IMR-90 (cell line): ENCODE measurements around the gene MYH11. TPM values are rescaled to one million over a fixed set of nuclear protein-coding genes. Genes with fewer than 3 reads are reported as not detected.
A peak's percentile ranks its signal among the peaks of the same experiment; 100 is the strongest.

Experiments
- ATAC-seq: fragments of 200-7000 bp; cut with Tn5 transposase; 2 replicates; pipeline ENCODE4 v1.9.1; 2020; ENCODE audit warnings: low read depth, mild to moderate bottlenecking, moderate library complexity
- BruUV-seq: library from RNA; stranded (reverse); fragments of 400-500 nt; replicated peaks from 2 replicates; lab custom pipeline; 2021; lab: Mats Ljungman, UMichigan
- CTCF ChIA-PET: fragments of 300-600 bp; formaldehyde crosslinking; extraction: SDS; loops from one replicate; lab custom pipeline; 2021; ENCODE audit warnings: antibody characterized with exemption; lab: Yijun Ruan, JAX
- POLR2A ChIA-PET: fragments of 300-600 bp; sonication (Branson Sonifier 250); formaldehyde crosslinking; loops from one replicate; lab custom pipeline; 2022; ENCODE audit warnings: antibody characterized with exemption; ENCODE audit not compliant: unreplicated experiment; lab: Charles Lee
- DNase-seq: peaks from one replicate; pipeline ENCODE4 v3.0.0; 2013
- H2AFZ ChIP-seq: replicated peaks from 2 replicates; pipeline ENCODE3; 2013; ENCODE audit warnings: low read length, mild to moderate bottlenecking; ENCODE audit not compliant: poor library complexity
- H2AK5ac ChIP-seq: 2 replicates; pipeline ENCODE4 v1.6.1; 2013; ENCODE audit warnings: low read depth, low read length, inconsistent platforms
- H2AK9ac ChIP-seq: replicated peaks from 2 replicates; pipeline ENCODE3; 2013; ENCODE audit warnings: mild to moderate bottlenecking, low read depth, low read length, moderate library complexity; ENCODE audit not compliant: poor library complexity
- H2BK120ac ChIP-seq: 2 replicates; pipeline ENCODE4 v1.6.1; 2013; ENCODE audit warnings: low read depth, low read length, inconsistent platforms
- H2BK15ac ChIP-seq: 3 replicates; pipeline ENCODE4 v1.6.1; 2013; ENCODE audit warnings: low read depth, low read length, inconsistent platforms
- H2BK20ac ChIP-seq: 2 replicates; pipeline ENCODE4 v1.6.1; 2013; ENCODE audit warnings: low read depth, mild to moderate bottlenecking, inconsistent platforms, low read length, moderate library complexity
- H2BK5ac ChIP-seq: 2 replicates; pipeline ENCODE4 v1.6.1; 2013; ENCODE audit warnings: mild to moderate bottlenecking, low read depth, low read length, inconsistent platforms; ENCODE audit not compliant: poor library complexity, severe bottlenecking
- H3K14ac ChIP-seq: replicated peaks from 2 replicates; pipeline ENCODE4 v1.6.1; 2013; ENCODE audit warnings: low read depth, low read length, inconsistent platforms
- H3K18ac ChIP-seq: 2 replicates; pipeline ENCODE4 v1.6.1; 2013; ENCODE audit warnings: low read depth, low read length, control low read depth
- H3K23ac ChIP-seq: 2 replicates; pipeline ENCODE4 v1.6.1; 2013; ENCODE audit warnings: low read depth, low read length, inconsistent platforms
- H3K27ac ChIP-seq: 2 replicates; pipeline ENCODE4 v1.5.1; 2013; ENCODE audit warnings: mild to moderate bottlenecking, control low read depth, low read length; ENCODE audit not compliant: insufficient read depth
- H3K27me3 ChIP-seq: 2 replicates; pipeline ENCODE4 v1.6.1; 2013; ENCODE audit warnings: low read length; ENCODE audit not compliant: control insufficient read depth, insufficient read depth
- H3K36me3 ChIP-seq: 2 replicates; pipeline ENCODE4 v1.6.1; 2013; ENCODE audit warnings: low read length, mixed read lengths; ENCODE audit not compliant: control insufficient read depth, insufficient read depth
- H3K4ac ChIP-seq: 2 replicates; pipeline ENCODE4 v1.6.1; 2013; ENCODE audit warnings: low read depth, low read length, inconsistent platforms
- H3K4me1 ChIP-seq: 2 replicates; pipeline ENCODE4 v1.6.1; 2013; ENCODE audit warnings: low read length, mixed read lengths; ENCODE audit not compliant: control insufficient read depth, insufficient read depth
- H3K4me2 ChIP-seq: 2 replicates; pipeline ENCODE4 v1.6.1; 2013; ENCODE audit warnings: low read depth, mild to moderate bottlenecking, control low read depth, low read length, moderate library complexity
- H3K4me3 ChIP-seq: 2 replicates; pipeline ENCODE4 v1.5.1; 2013; ENCODE audit warnings: low read depth, mild to moderate bottlenecking, control low read depth, low read length, moderate library complexity; ENCODE audit not compliant: insufficient read depth
- H3K56ac ChIP-seq: 2 replicates; pipeline ENCODE4 v1.6.1; 2013; ENCODE audit warnings: low read length, inconsistent platforms; ENCODE audit not compliant: insufficient read depth; ENCODE audit errors: extremely low read depth
- H3K79me1 ChIP-seq, 2 experiments: 2 replicates each; pipeline ENCODE4 v1.6.1; 2013; ENCODE audit warnings: low read length in 2 of 2, inconsistent platforms in 1 of 2, low read depth in 1 of 2
- H3K9ac ChIP-seq: 2 replicates; pipeline ENCODE4 v1.6.1; 2013; ENCODE audit warnings: low read depth, low read length, control low read depth
- H3K9me1 ChIP-seq: 2 replicates; pipeline ENCODE4 v1.6.1; 2013; ENCODE audit warnings: low read length, inconsistent platforms; ENCODE audit not compliant: insufficient read depth
- H3K9me3 ChIP-seq: 2 replicates; pipeline ENCODE4 v1.6.1; 2013; ENCODE audit warnings: low read length; ENCODE audit not compliant: control insufficient read depth, insufficient read depth
- H4K20me1 ChIP-seq: 2 replicates; pipeline ENCODE4 v1.6.1; 2013; ENCODE audit warnings: low read length, inconsistent platforms; ENCODE audit not compliant: insufficient read depth
- H4K5ac ChIP-seq: 2 replicates; pipeline ENCODE4 v1.6.1; 2013; ENCODE audit warnings: mild to moderate bottlenecking, low read depth, low read length, control low read depth
- H4K8ac ChIP-seq, 2 experiments: 2 replicates each; pipeline ENCODE4 v1.6.1; 2013; ENCODE audit warnings: low read depth in 2 of 2, low read length in 2 of 2, control low read depth in 1 of 2, inconsistent platforms in 1 of 2
- H4K91ac ChIP-seq: 2 replicates; pipeline ENCODE4 v1.6.1; 2013; ENCODE audit warnings: low read depth, low read length, inconsistent platforms; ENCODE audit not compliant: insufficient read depth
- BHLHE40 ChIP-seq: fragments of 150-350 bp; IDR thresholded peaks from 2 replicates; pipeline ENCODE4 v1.6.1; 2016; ENCODE audit warnings: mild to moderate bottlenecking, low read depth, low read length
- CEBPB ChIP-seq: IDR thresholded peaks from 2 replicates; pipeline ENCODE4 v1.6.1; 2012; ENCODE audit warnings: low read depth, low read length, improper control_type of control experiment
- CHD1 ChIP-seq: IDR thresholded peaks from 2 replicates; pipeline ENCODE4 v1.6.1; 2012; ENCODE audit warnings: low read depth, low read length, improper control_type of control experiment
- ELK1 ChIP-seq: fragments of 150-350 bp; IDR thresholded peaks from 2 replicates; pipeline ENCODE4 v1.6.1; 2016; ENCODE audit warnings: low read depth, mild to moderate bottlenecking, low read length, moderate library complexity, borderline replicate concordance
- FOS ChIP-seq: fragments of 150-350 bp; IDR thresholded peaks from 2 replicates; pipeline ENCODE4 v1.6.1; 2016; ENCODE audit warnings: low read depth, low read length
- MAFK ChIP-seq: IDR thresholded peaks from 2 replicates; pipeline ENCODE4 v1.6.1; 2012; ENCODE audit warnings: low read depth, low read length, improper control_type of control experiment
- MAZ ChIP-seq: IDR thresholded peaks from 2 replicates; pipeline ENCODE4 v1.6.1; 2012; ENCODE audit warnings: low read depth, mild to moderate bottlenecking, low read length, improper control_type of control experiment, moderate library complexity, borderline replicate concordance
- MXI1 ChIP-seq: IDR thresholded peaks from 2 replicates; pipeline ENCODE4 v1.6.1; 2012; ENCODE audit warnings: low read depth, mild to moderate bottlenecking, low read length, moderate library complexity, borderline replicate concordance
- POLR2A ChIP-seq: IDR thresholded peaks from 2 replicates; pipeline ENCODE4 v1.6.1; 2012; ENCODE audit warnings: mild to moderate bottlenecking, low read depth, low read length
- RAD21 ChIP-seq: IDR thresholded peaks from 2 replicates; pipeline ENCODE4 v1.6.1; 2012; ENCODE audit warnings: low read length, improper control_type of control experiment
- RCOR1 ChIP-seq: IDR thresholded peaks from 2 replicates; pipeline ENCODE4 v1.6.1; 2012; ENCODE audit warnings: mild to moderate bottlenecking, low read length, improper control_type of control experiment; ENCODE audit not compliant: insufficient replicate concordance
- RFX5 ChIP-seq: IDR thresholded peaks from 2 replicates; pipeline ENCODE4 v1.8.0; 2012; ENCODE audit warnings: low read depth, mild to moderate bottlenecking, low read length, moderate library complexity
- SMC3 ChIP-seq: fragments of 150-350 bp; IDR thresholded peaks from 2 replicates; pipeline ENCODE4 v1.6.1; 2016; ENCODE audit warnings: low read depth, mild to moderate bottlenecking, antibody characterized with exemption, low read length, moderate library complexity
- USF2 ChIP-seq: fragments of 150-350 bp; IDR thresholded peaks from 2 replicates; pipeline ENCODE4 v1.6.1; 2017; ENCODE audit warnings: mild to moderate bottlenecking, antibody characterized with exemption, low read length, low read depth
- WGBS, 2 experiments: methylation state at CpG; one replicate each; pipeline versions ENCODE4 v1.1.5 to v1.1.7; 2013; ENCODE audit warnings: missing lambda C conversion rate in 2 of 2; ENCODE audit not compliant: insufficient read length in 1 of 2; ENCODE audit errors: extremely low coverage in 2 of 2; 5-methylcytosine and 5-hydroxymethylcytosine counted together
- dilution Hi-C: fragments of 300-500 bp; cut with HindIII; formaldehyde crosslinking; loops from one replicate; pipeline ENCODE4 v1.14.3; 2018; ENCODE audit warnings: low sequenced_read_pairs; ENCODE audit not compliant: unreplicated experiment
- in situ Hi-C: fragments of 300-500 bp; cut with MboI; formaldehyde crosslinking; loops from 3 replicates; pipeline ENCODE4 v1.14.3; 2019; ENCODE audit warnings: low sequenced_read_pairs, inconsistent platforms, mixed read lengths
- intact Hi-C: fragments of 100-400 bp; cut with micrococcal nuclease; formaldehyde crosslinking; loops from 2 replicates; pipeline ENCODE4 v1.10.0; 2022
- polyA plus RNA-seq, 3 experiments: library from polyadenylated mRNA; depleted of rRNA; stranded (reverse); fragments of >200 nt; gene quantifications; 2 replicates each; pipeline ENCODE4 v1.2.3, GENCODE V29; 2012; ENCODE audit warnings: low replicate concordance in 1 of 3
- total RNA-seq: library from RNA; depleted of rRNA; stranded (reverse); fragments of >200 nt; gene quantifications from 2 replicates; pipeline ENCODE4 v1.2.3, GENCODE V29; 2012
- TF ChIP-seq, protein P1 (sequence below): conservative IDR thresholded peaks from 2 replicates; pipeline ENCODE4 v1.5.1; 2012; ENCODE audit warnings: mild to moderate bottlenecking, low read depth, low read length, improper control_type of control experiment

MYH11 gene
- total and polyA plus RNA-seq, 2 of the 4 experiments (the other 2 are of a cell fraction) = under 0.01 to 0.12 TPM

- H2BK20ac ChIP-seq = peak overlapping the region; percentile 67; the same call in 1 of the 2 replicates
- H4K8ac ChIP-seq = peak overlapping the region; percentile 47 to 65; a peak in 2 of 4 replicates
- peaks cover 7% of the 10 kb centered on the region for H3K4me1 ChIP-seq
- H3K4me2 ChIP-seq = no peak overlapping the region
- no peak overlapping the region for H2AFZ ChIP-seq
- H2BK5ac ChIP-seq = no peak overlapping the region
- H4K5ac ChIP-seq = no peak overlapping the region
- POLR2A ChIA-PET = no interaction called here
- peaks cover 21% of the 10 kb centered on the region for H3K9me1 ChIP-seq
- peak overlapping the region; percentile 1; the same call in 1 of the 3 replicates for H2BK15ac ChIP-seq
- DNase-seq = peak; percentile 89
- peak overlapping the region; percentile 71; the same call in 1 of the 2 replicates for H3K4ac ChIP-seq
- peak overlapping the region; percentile 25; the same call in 1 of the 2 replicates for H2AK5ac ChIP-seq
- H3K79me1 ChIP-seq = peaks cover 0 to 11% of the 10 kb centered on the region in 2 experiments; a peak in 1 of 4 replicates
- intact Hi-C loops = no loop called here
- no peak overlapping the region for H3K9ac ChIP-seq
- WGBS, 2 experiments = 40% methylated on average over 1 of the region's 9 CpGs; no CpG with 5 or more reads in 1 of the 2 experiments
- H3K18ac ChIP-seq = peak overlapping the region; percentile 35; the same call in 1 of the 2 replicates
- H3K23ac ChIP-seq = 0 out of 2 replicates have a peak overlapping the region, but pooled peaks have one; percentile 47
- H3K56ac ChIP-seq = no peak overlapping the region
- H3K27ac ChIP-seq = no peak overlapping the region
- no TSS peak for BruUV-seq
- H3K27me3 ChIP-seq = no peaks in the 10 kb centered on the region
- no peaks in the 10 kb centered on the region for H4K20me1 ChIP-seq
- peak; percentile 67 for ATAC-seq
- peak overlapping the region; percentile 37 for H2BK120ac ChIP-seq
- CTCF ChIA-PET = no interaction called here
- H3K4me3 ChIP-seq = no peak overlapping the region
- peak overlapping the region; percentile 1 for H2AK9ac ChIP-seq
- no peaks in the 10 kb centered on the region for H3K9me3 ChIP-seq
- no peak overlapping the region; the same call in 1 of the 2 replicates for H4K91ac ChIP-seq
- 0 out of 2 replicates have a peak overlapping the region, but pooled peaks have one; percentile 36 for H3K14ac ChIP-seq
- dilution Hi-C loops = no loop called here
- in situ Hi-C loops = loop anchor here (25.0 kb wide), 1 partner anchor 113 kb away; no protein-coding TSS in a partner anchor
- no peaks in the 10 kb centered on the region for H3K36me3 ChIP-seq
- TF ChIP-seq RCOR1 = no peak
- no peak for TF ChIP-seq MAFK
- TF ChIP-seq MAZ = no peak
- TF ChIP-seq POLR2A = no peak
- no peak for TF ChIP-seq RAD21
- TF ChIP-seq MXI1 = no peak
- TF ChIP-seq CHD1 = no peak
- no peak for TF ChIP-seq SMC3
- TF ChIP-seq ELK1 = no peak
- 0 out of 2 replicates have a peak, but pooled peaks have one; percentile 12 for TF ChIP-seq BHLHE40
- TF ChIP-seq FOS = peak; percentile 84
- TF ChIP-seq RFX5 = no peak
- TF ChIP-seq USF2 = no peak
- peak; percentile 46; the same call in 1 of the 2 replicates for TF ChIP-seq CEBPB
- TF ChIP-seq, protein P1, sequence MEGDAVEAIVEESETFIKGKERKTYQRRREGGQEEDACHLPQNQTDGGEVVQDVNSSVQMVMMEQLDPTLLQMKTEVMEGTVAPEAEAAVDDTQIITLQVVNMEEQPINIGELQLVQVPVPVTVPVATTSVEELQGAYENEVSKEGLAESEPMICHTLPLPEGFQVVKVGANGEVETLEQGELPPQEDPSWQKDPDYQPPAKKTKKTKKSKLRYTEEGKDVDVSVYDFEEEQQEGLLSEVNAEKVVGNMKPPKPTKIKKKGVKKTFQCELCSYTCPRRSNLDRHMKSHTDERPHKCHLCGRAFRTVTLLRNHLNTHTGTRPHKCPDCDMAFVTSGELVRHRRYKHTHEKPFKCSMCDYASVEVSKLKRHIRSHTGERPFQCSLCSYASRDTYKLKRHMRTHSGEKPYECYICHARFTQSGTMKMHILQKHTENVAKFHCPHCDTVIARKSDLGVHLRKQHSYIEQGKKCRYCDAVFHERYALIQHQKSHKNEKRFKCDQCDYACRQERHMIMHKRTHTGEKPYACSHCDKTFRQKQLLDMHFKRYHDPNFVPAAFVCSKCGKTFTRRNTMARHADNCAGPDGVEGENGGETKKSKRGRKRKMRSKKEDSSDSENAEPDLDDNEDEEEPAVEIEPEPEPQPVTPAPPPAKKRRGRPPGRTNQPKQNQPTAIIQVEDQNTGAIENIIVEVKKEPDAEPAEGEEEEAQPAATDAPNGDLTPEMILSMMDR = no peak
Measured at GRCh38 chr16:15899538-15900100, 42.8 kb upstream of the MYH11 start.
